Breast epithelium (tissue), 4 donors: ENCODE results near the gene CTIF. TPM values are rescaled to one million over a fixed set of nuclear protein-coding genes. Genes with fewer than 3 reads are reported as not detected.
A peak's percentile ranks its signal among the peaks of the same experiment; 100 is the strongest.

ENCODE experiments used
- DNase-seq, 2 donors: peaks; one replicate each; pipeline ENCODE4 v3.0.0-alpha.2; 2019; ENCODE audit warnings: low spot score in 2 of 2
- H3K27ac ChIP-seq, 2 donors: fragments of 200-600 bp; sonication (generic) in 1 of 2; one replicate each; pipeline ENCODE4 v1.5.1; 2016 to 2019; ENCODE audit warnings: mild to moderate bottlenecking in 1 of 2
- H3K27me3 ChIP-seq, 2 donors: fragments of 200-600 bp; sonication (generic) in 1 of 2; one replicate each; pipeline versions ENCODE4 v1.5.1 to v1.6.0; 2017 to 2019; ENCODE audit warnings: control low read depth in 1 of 2, mild to moderate bottlenecking in 1 of 2
- H3K36me3 ChIP-seq: fragments of 200-600 bp; one replicate; pipeline ENCODE4 v1.5.1; 2019
- H3K4me1 ChIP-seq, 2 donors: fragments of 200-600 bp; sonication (generic); one replicate each; pipeline ENCODE4 v1.5.1; 2016 to 2019; ENCODE audit warnings: control low read depth in 1 of 2
- H3K4me3 ChIP-seq, 3 donors: fragments of 200-600 bp; sonication (generic); 1 replicate in 2 of 3; 2 replicates in 1 of 3; pipeline ENCODE4 v1.5.1; 2016 to 2019; ENCODE audit warnings: mild to moderate bottlenecking in 3 of 3, moderate library complexity in 2 of 3
- H3K9me3 ChIP-seq, 2 donors: fragments of 200-600 bp; sonication (generic) in 1 of 2; one replicate each; pipeline ENCODE4 v1.5.1; 2016 to 2019; ENCODE audit warnings: control low read depth in 1 of 2
- CTCF ChIP-seq, 3 donors: fragments of 450-650 bp; IDR thresholded peaks; one replicate each; pipeline ENCODE4 v1.5.1; 2016 to 2017; ENCODE audit warnings: antibody characterized with exemption in 3 of 3, mild to moderate bottlenecking in 3 of 3, moderate library complexity in 3 of 3
- POLR2A ChIP-seq: fragments of 450-650 bp; IDR thresholded peaks from one replicate; pipeline ENCODE4 v1.6.1; 2016; ENCODE audit warnings: antibody characterized with exemption, mild to moderate bottlenecking, moderate library complexity
- POLR2AphosphoS5 ChIP-seq, 3 donors: sonication (generic); formaldehyde crosslinking; IDR thresholded peaks; one replicate each; pipeline ENCODE4 v1.6.1; 2017; ENCODE audit warnings: antibody characterized with exemption in 3 of 3
- intact Hi-C: fragments of 100-400 bp; cut with DNase I; formaldehyde crosslinking; loops from one replicate; pipeline ENCODE4 v1.15.1; 2023; ENCODE audit warnings: low total_unique reads
- total RNA-seq, 3 donors: library from RNA; depleted of rRNA; stranded (reverse); fragments of >200 nt; gene quantifications; one replicate each; pipeline ENCODE4 v1.1.0, GENCODE V29; 2016

The CTIF gene
- total RNA-seq, 3 donors from 2014 or later = 28.8 to 78.9 (median 32.6) TPM

- peaks cover 5 to 21% of the 10 kb centered on the region in 2 donors for H3K4me1 ChIP-seq
- H3K27me3 ChIP-seq = no peaks in the 10 kb centered on the region
- no peaks in the 10 kb centered on the region for H3K36me3 ChIP-seq
- no peak overlapping the region for H3K4me3 ChIP-seq
- H3K27ac ChIP-seq = peak overlapping the region; percentile 52 to 78
- TF ChIP-seq POLR2AphosphoS5 (IDR thresholded peaks at IDR 0.05) (no peak), CTCF (IDR thresholded peaks at IDR 0.05) (no peak), POLR2A (no peak)
- intact Hi-C loops = no loop called here
- peak in 1 of 2 donors; percentile 41 for DNase-seq
- no peaks in the 10 kb centered on the region for H3K9me3 ChIP-seq
Measured at GRCh38 chr18:48752928-48753327, 214.1 kb downstream of the CTIF start.

GRCh38 chr18:48753691-48754090 is 214.9 kb downstream of the CTIF start:
- Histone ChIP-seq H3K9me3 (no peaks in the 10 kb centered on the region), H3K4me1 (peaks cover 5 to 21% of the 10 kb centered on the region in 2 donors), H3K27me3 (no peaks in the 10 kb centered on the region), H3K36me3 (no peaks in the 10 kb centered on the region), H3K4me3 (no peak overlapping the region), H3K27ac (peak overlapping the region; percentile 70 to 78)
- no peak for TF ChIP-seq POLR2A
- TF ChIP-seq CTCF (IDR thresholded peaks at IDR 0.05) = no peak
- peak in 1 of 3 donors; percentile 12 for TF ChIP-seq POLR2AphosphoS5 (IDR thresholded peaks at IDR 0.05)
- intact Hi-C loops = no loop called here
- peak in 1 of 2 donors; percentile 85 for DNase-seq

GRCh38 chr18:48754559-48754958 is 215.7 kb downstream of the CTIF start:
- Histone ChIP-seq H3K9me3 (no peaks in the 10 kb centered on the region), H3K4me1 (peaks cover 5 to 21% of the 10 kb centered on the region in 2 donors), H3K27ac (peak overlapping the region; percentile 70 to 78), H3K36me3 (no peaks in the 10 kb centered on the region), H3K27me3 (no peaks in the 10 kb centered on the region), H3K4me3 (no peak overlapping the region)
- no peak for DNase-seq
- intact Hi-C loops = no loop called here
- TF ChIP-seq POLR2A (no peak), CTCF (IDR thresholded peaks at IDR 0.05) (no peak), POLR2AphosphoS5 (IDR thresholded peaks at IDR 0.05) (no peak)

- Histone ChIP-seq H3K4me3 (no peak overlapping the region), H3K36me3 (no peaks in the 10 kb centered on the region), H3K9me3 (no peaks in the 10 kb centered on the region), H3K27me3 (no peaks in the 10 kb centered on the region), H3K27ac (peak overlapping the region; percentile 70 to 78), H3K4me1 (peaks cover 5 to 20% of the 10 kb centered on the region in 2 donors)
- intact Hi-C loops = no loop called here
- no peak for DNase-seq
- TF ChIP-seq CTCF (IDR thresholded peaks at IDR 0.05) (no peak), POLR2A (no peak), POLR2AphosphoS5 (IDR thresholded peaks at IDR 0.05) (no peak)
Measured at GRCh38 chr18:48754993-48755473, 216.2 kb downstream of the CTIF start.

GRCh38 chr18:48756511-48757226 is 217.8 kb downstream of the CTIF start:
- H3K4me3 ChIP-seq = no peak overlapping the region
- no peak overlapping the region for H3K27ac ChIP-seq
- DNase-seq = no peak
- TF ChIP-seq CTCF (IDR thresholded peaks at IDR 0.05) (no peak), POLR2A (no peak), POLR2AphosphoS5 (IDR thresholded peaks at IDR 0.05) (no peak)
- no peaks in the 10 kb centered on the region for H3K36me3 ChIP-seq
- H3K27me3 ChIP-seq = no peaks in the 10 kb centered on the region
- intact Hi-C loops = no loop called here
- peaks cover 3 to 17% of the 10 kb centered on the region in 2 donors for H3K4me1 ChIP-seq
- H3K9me3 ChIP-seq = no peaks in the 10 kb centered on the region
